C4-2B (cell line): Measurements from ENCODE around the gene FRMD3.

Experiments used
- H3K27ac ChIP-seq: fragments of 450-650 bp; 2 replicates; pipeline ENCODE4 v1.5.1; 2017
- CTCF ChIP-seq: fragments of 450-650 bp; conservative IDR thresholded peaks from 2 replicates; pipeline ENCODE4 v1.5.1; 2017; ENCODE audit warnings: mild to moderate bottlenecking
- ZFX ChIP-seq: fragments of 450-650 bp; IDR thresholded peaks from 2 replicates; pipeline ENCODE4 v1.6.1; 2017

Gene FRMD3

DNA sequence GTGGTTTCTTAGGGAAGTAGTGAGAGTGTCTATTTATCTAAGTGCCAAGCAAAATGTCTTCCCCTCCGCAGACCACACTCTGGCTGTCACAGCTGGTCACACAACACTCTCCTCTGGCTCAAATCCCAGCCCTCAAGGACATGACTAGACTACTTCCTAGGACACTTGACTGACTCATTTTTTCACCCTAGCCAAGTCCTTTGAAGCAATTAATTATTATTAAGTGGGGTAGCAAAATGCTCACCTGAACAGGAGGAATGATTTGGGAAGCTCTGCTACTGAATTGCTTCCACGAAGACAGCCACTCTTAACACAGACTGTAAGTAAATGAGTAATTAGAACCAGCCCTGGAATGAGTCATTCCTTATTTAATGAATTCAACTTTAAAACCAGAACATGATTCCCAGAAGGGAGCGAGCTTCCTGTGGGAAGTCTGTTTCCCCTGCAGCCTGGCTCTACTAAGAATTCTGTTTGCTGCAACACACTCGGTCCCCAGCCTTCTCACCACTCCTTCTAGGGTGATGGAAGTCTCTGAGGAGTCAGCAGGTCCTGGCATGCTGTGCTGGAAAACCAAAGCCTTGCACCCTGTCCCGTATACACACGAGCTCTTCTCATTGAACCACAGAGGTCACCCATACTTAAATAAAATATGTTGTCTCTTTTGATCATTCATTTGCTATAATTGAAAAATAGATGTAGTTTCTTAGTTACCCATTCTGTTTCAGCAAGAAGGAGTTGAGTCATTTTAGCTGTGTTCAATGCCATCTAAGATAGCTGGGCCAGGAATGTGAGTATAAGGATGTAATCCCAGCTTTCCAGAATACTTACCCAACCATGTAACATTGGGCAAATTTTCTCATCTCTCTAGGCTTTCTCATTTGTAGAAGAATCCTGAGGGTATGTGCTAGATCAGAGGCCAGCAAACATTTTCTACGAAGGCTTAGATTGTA, 256.6 kb downstream of the FRMD3 start:
- no peak for TF ChIP-seq ZFX
- no peak overlapping the region for H3K27ac ChIP-seq

DNA sequence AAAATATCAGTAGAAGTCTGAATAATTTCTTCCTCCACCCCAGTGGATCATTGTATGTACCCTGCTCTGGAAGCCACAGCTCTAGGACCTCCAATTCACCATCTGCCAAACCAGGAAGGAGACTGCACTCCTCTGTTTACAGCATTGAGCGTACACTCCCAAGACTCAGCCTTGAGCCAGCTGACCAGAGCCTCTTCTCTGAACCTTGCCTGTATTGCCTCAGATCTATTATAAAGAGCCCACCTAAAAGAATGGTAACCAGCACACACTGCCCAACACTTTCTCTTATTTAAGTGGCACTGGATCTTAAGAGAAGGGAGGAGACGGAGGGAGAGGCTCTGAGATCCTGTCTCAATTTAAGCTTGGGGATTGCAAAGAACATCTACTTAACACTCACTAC, 257.4 kb downstream of the FRMD3 start:
- no peak overlapping the region for H3K27ac ChIP-seq
- TF ChIP-seq ZFX (no peak), CTCF (no peak)

DNA sequence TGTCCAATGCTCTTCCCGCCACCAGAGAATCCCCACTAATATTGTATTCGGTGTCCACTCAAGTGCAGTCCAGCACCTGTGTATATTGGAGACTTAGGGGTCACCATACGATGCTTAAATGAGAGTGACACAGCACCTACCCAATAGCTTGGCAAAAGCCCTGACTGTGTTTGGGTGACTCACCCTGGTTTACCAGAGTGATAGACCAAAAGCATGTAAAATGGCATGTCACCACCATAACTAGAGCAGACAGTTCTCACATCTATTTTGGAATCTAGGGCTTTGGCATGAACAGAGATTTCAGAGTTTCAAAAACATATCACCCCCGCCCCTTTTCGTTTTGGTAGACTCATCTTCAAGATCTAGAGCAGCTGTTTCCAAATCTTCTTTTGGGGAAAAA, 257.9 kb downstream of the FRMD3 start:
- no peak for TF ChIP-seq ZFX
- TF ChIP-seq CTCF = no peak
- no peak overlapping the region for H3K27ac ChIP-seq

DNA sequence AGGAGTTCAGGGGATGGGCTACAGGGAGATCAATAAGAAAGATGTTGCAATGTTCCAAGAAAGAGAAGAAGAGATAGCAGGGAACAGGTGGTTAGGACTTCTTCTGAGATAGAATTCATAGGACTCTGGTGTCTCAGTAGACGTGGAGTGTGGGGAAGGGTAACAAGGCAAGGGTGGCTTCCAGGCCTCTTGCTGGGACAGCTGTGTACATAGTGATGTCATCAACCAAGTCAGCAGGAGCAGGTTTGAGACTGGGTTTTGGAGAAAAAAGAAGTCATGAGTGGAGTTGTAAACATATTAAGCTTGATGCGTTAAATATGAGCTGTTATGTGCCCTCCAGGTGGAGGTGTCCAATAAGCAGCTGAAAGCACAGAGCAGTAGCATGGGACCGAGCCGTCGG, 263.4 kb downstream of the FRMD3 start:
- no peak for TF ChIP-seq ZFX
- no peak for TF ChIP-seq CTCF
- H3K27ac ChIP-seq = no peak overlapping the region

- no peak for TF ChIP-seq CTCF
- no peak for TF ChIP-seq ZFX
- no peak overlapping the region for H3K27ac ChIP-seq
Measured at GRCh38 chr9:83271665-83272071, 266.5 kb downstream of the FRMD3 start.

DNA sequence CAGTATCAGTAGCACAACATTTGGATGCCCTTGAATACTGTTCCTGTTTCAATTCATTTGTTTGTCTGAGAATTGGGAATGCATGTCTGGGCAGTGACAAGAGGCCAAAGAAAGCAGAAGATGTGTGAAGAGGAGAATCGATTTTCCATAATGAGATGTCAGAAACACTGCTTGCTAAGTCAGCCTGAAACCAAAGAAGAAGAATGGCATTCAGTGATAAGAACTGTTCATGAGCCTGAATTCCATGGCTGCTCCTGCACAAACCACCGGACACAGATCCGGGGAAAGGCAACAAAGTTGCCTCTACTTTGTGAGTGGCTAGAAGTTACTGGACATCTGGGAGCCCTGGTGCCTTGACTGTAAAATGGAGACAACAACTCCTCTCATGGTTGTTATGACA, 268.1 kb downstream of the FRMD3 start:
- H3K27ac ChIP-seq = no peak overlapping the region
- TF ChIP-seq ZFX = no peak
- TF ChIP-seq CTCF = no peak

DNA sequence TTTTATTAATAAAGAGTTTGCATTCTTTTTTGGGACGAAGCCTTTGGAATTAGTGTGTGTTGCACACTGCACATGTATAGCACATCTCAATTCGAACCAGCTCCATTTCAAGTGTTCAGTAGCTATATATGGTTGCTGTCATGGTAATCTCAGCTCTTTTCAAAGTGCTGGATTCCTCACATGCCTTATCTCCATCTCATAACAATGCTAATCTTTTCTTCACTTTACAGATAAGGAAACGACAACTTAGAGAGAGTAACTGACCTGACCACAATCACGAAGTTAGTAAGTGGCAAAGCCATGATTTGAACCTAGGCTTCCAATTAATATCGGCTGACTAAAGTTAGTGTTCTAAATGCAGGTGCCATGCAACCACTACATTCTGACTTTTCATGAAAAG, 270.5 kb downstream of the FRMD3 start:
- no peak overlapping the region for H3K27ac ChIP-seq
- TF ChIP-seq ZFX (no peak), CTCF (no peak)
